ENCODE data around the gene LILRA1. TPM values are rescaled to one million over a fixed set of nuclear protein-coding genes. Genes with fewer than 3 reads are reported as not detected.
A peak's percentile ranks its signal among the peaks of the same experiment; 100 is the strongest.

LILRA1 gene
- total RNA-seq, 1 donor from 2014 or later = 1.7 TPM

DNA sequence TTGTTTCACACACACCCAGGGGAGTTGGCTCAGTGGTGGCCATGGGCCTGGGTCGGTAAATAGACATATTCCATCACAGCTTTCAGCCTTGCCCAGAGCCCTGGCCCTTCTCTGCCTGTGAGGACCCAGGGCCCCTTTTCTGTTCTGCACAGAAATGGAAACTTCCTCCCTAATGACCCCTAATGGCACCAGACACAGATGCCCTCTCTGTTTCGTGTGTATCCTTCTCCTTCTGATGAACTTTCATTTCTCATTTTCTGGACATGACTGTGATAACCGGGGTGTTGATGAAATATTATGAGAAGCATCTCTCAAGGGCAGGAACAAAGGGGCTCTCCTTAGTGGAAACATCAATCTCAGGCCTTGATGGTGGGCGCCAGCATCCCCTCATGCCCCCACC, 12.8 kb downstream of the LILRA1 start:
- Histone ChIP-seq H3K27me3 (no peaks in the 10 kb centered on the region), H3K36me3 (no peaks in the 10 kb centered on the region), H3K9me3 (no peaks in the 10 kb centered on the region), H3K4me1 (no peaks in the 10 kb centered on the region), H3K27ac (no peak overlapping the region), H3K4me3 (no peak overlapping the region)
- DNase-seq (ENCODE audit: extremely low spot score in 2 of 2) = no peak
- TF ChIP-seq, protein P1, sequence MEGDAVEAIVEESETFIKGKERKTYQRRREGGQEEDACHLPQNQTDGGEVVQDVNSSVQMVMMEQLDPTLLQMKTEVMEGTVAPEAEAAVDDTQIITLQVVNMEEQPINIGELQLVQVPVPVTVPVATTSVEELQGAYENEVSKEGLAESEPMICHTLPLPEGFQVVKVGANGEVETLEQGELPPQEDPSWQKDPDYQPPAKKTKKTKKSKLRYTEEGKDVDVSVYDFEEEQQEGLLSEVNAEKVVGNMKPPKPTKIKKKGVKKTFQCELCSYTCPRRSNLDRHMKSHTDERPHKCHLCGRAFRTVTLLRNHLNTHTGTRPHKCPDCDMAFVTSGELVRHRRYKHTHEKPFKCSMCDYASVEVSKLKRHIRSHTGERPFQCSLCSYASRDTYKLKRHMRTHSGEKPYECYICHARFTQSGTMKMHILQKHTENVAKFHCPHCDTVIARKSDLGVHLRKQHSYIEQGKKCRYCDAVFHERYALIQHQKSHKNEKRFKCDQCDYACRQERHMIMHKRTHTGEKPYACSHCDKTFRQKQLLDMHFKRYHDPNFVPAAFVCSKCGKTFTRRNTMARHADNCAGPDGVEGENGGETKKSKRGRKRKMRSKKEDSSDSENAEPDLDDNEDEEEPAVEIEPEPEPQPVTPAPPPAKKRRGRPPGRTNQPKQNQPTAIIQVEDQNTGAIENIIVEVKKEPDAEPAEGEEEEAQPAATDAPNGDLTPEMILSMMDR (IDR thresholded peaks at IDR 0.05) = no peak
- TF ChIP-seq POLR2AphosphoS5 (IDR thresholded peaks at IDR 0.05; ENCODE audit: insufficient read depth in 1 of 2, low read depth in 1 of 2) = no peak
- no peak for TF ChIP-seq POLR2A (IDR thresholded peaks at IDR 0.05)
- intact Hi-C loops (cut with DNase I) = no loop called here

DNA sequence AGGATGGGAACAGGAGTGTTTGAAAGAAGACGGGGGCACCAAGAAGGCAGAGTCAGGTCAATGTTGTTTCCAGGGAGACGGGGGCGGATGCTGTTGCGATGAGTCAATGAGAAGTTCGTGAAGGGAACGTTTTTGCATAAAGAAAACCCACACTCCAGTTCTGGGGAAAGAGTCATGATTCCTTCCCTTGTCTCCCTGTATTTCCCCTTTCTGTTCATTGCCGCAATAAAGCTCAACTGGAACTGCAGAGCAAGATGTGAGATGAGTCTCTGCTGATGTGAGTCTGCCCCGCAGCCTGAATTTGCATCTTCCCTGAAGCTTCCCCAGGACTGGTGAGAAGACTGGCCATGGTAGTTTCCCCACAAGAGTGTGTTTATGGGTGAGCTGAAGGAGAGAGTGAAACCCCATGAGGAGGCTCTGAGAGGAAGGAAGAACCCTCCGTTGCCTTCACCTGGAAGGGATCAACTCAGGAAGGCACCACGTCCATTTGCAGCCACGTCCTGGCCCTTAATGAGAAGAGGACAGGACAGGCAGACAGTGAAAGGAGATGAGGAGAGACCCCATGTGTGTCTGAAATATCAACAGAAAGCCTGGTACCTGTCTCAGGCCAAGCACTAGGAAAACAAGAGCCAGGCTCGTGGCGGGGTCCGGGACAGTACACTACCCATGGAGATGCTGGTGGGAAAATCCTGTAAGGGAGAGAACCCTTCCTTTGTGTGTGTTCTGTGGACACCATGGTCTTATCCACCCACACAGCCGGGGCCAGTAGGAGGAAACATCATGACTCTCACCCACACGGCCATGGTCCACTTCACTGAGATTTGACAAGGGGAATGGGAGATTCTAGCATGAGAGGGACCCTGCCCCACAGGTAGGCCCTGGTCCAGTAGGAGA, 13.7 kb downstream of the LILRA1 start:
- no peak for TF ChIP-seq POLR2A (IDR thresholded peaks at IDR 0.05)
- TF ChIP-seq, protein P1 (IDR thresholded peaks at IDR 0.05) = no peak
- TF ChIP-seq POLR2AphosphoS5 (IDR thresholded peaks at IDR 0.05; ENCODE audit: insufficient read depth in 1 of 2, low read depth in 1 of 2) = no peak
- no peaks in the 10 kb centered on the region for H3K4me1 ChIP-seq
- intact Hi-C loops (cut with DNase I) = no loop called here
- no peak overlapping the region for H3K27ac ChIP-seq
- DNase-seq (ENCODE audit: extremely low spot score in 2 of 2) = peak in 1 of 2 donors; percentile 72
- no peaks in the 10 kb centered on the region for H3K9me3 ChIP-seq
- H3K4me3 ChIP-seq = no peak overlapping the region
- no peaks in the 10 kb centered on the region for H3K36me3 ChIP-seq
- H3K27me3 ChIP-seq = no peaks in the 10 kb centered on the region

DNA sequence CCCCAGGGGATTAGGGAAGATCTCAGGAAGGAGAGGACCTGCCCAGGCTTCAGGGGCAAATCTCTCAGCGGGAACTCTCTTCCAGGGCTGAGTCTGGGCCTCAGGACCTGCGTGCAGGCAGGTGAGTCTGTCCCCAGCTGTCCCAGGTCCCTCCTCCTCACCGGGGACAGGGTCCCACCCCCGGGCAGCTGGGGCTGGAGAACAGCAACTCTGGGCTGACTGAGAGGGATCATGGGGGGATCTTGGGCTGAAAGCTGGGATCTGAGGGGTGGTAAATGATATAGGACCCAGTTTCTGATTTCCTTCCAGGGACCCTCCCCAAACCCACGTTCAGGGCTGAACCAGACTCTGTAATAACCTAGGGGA, 14.3 kb downstream of the LILRA1 start:
- H3K4me1 ChIP-seq = no peaks in the 10 kb centered on the region
- DNase-seq (ENCODE audit: extremely low spot score in 2 of 2) = peak in 1 of 2 donors; percentile 90
- H3K27me3 ChIP-seq = no peaks in the 10 kb centered on the region
- TF ChIP-seq POLR2AphosphoS5 (IDR thresholded peaks at IDR 0.05; ENCODE audit: insufficient read depth in 1 of 2, low read depth in 1 of 2) (no peak), POLR2A (IDR thresholded peaks at IDR 0.05) (no peak)
- TF ChIP-seq, protein P1 (IDR thresholded peaks at IDR 0.05) = no peak
- no peaks in the 10 kb centered on the region for H3K36me3 ChIP-seq
- no peak overlapping the region for H3K27ac ChIP-seq
- no peaks in the 10 kb centered on the region for H3K9me3 ChIP-seq
- intact Hi-C loops (cut with DNase I) = no loop called here
- no peak overlapping the region for H3K4me3 ChIP-seq

DNA sequence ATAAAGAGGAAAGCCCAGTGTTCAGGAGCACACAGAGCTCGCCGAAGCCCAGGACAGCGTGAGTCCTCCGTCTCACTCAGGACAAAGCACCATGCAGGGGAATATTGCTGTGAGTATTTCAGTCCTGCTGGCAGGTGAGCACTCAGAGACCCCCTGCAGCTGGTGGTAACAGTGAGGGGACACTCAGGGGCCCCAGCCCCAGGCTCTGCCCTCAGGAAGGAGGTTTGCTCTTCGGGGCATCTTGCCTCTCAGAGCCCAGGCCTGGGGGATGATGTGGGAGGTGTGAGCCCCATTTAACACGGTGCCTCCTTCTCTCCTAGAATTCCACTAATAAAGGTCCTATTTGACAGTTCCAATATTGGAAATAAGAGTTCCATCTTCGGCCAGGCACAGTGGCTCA, 14.8 kb downstream of the LILRA1 start:
- DNase-seq (ENCODE audit: extremely low spot score in 2 of 2) = no peak
- TF ChIP-seq POLR2A (IDR thresholded peaks at IDR 0.05) (no peak), POLR2AphosphoS5 (IDR thresholded peaks at IDR 0.05; ENCODE audit: insufficient read depth in 1 of 2, low read depth in 1 of 2) (no peak)
- TF ChIP-seq, protein P1 (IDR thresholded peaks at IDR 0.05) = no peak
- H3K36me3 ChIP-seq = no peaks in the 10 kb centered on the region
- no peak overlapping the region for H3K27ac ChIP-seq
- intact Hi-C loops (cut with DNase I) = no loop called here
- no peaks in the 10 kb centered on the region for H3K9me3 ChIP-seq
- no peaks in the 10 kb centered on the region for H3K27me3 ChIP-seq
- no peak overlapping the region for H3K4me3 ChIP-seq
- H3K4me1 ChIP-seq = no peaks in the 10 kb centered on the region

DNA sequence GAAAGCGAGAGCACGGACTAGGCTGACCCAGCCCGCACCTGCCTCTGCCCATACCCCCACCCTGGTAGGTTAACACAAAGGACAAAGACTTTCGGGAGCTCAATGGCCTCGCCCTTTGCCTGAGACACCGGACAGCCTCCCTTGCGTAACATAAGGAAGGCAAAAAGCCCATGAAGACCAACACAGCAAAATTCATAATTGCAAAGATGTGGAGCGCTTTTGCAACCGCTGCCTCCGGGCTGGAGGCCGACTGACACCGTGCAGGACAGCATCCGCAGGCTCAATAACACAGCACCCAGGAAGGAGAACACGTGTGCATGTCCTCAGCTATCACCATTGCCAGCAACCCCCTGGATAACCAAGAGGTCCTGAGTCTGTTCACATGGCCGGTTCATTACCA, 15.4 kb downstream of the LILRA1 start:
- peak in 1 of 2 donors; percentile 67 for DNase-seq (ENCODE audit: extremely low spot score in 2 of 2)
- intact Hi-C loops (cut with DNase I) = no loop called here
- no peak overlapping the region for H3K4me3 ChIP-seq

More for the DNA sequence above, 15.4 kb downstream of the LILRA1 start:
- Histone ChIP-seq H3K27me3 (no peaks in the 10 kb centered on the region), H3K27ac (no peak overlapping the region), H3K4me1 (no peaks in the 10 kb centered on the region), H3K36me3 (no peaks in the 10 kb centered on the region), H3K9me3 (no peaks in the 10 kb centered on the region)
- TF ChIP-seq, protein P1 (IDR thresholded peaks at IDR 0.05) = no peak
- TF ChIP-seq POLR2AphosphoS5 (IDR thresholded peaks at IDR 0.05; ENCODE audit: insufficient read depth in 1 of 2, low read depth in 1 of 2) (no peak), POLR2A (IDR thresholded peaks at IDR 0.05) (no peak)
